Activated CD8-positive, alpha-beta T cell treated with anti-CD3 and anti-CD28 coated beads for 36 hours (primary cell): ENCODE measurements around the gene ZFAND2A. TPM values are rescaled to one million over a fixed set of nuclear protein-coding genes. Genes with fewer than 3 reads are reported as not detected.

Experiments used
- ATAC-seq: fragments of 200-7000 bp; cut with Tn5 transposase; one replicate; pipeline ENCODE4 v1.10.0; 2021; ENCODE audit warnings: mild to moderate bottlenecking, moderate library complexity
- CTCF ChIA-PET: fragments of 350-600 bp; sonication (Branson Sonifier 250); formaldehyde crosslinking; loops from one replicate; lab custom pipeline; 2021; ENCODE audit warnings: antibody characterized with exemption; lab: Charles Lee
- POLR2A ChIA-PET: fragments of 350-600 bp; sonication (Branson Sonifier 250); formaldehyde crosslinking; loops from one replicate; lab custom pipeline; 2021; ENCODE audit warnings: antibody characterized with exemption; lab: Charles Lee
- DNase-seq: peaks from one replicate; pipeline ENCODE4 v3.0.0-alpha.2; 2020
- H3K27ac Mint-ChIP-seq: one replicate; pipeline ENCODE4 v1.8.0; 2021; ENCODE audit warnings: mild to moderate bottlenecking, mixed read lengths
- H3K27me3 Mint-ChIP-seq: one replicate; pipeline ENCODE4 v1.8.0; 2021; ENCODE audit warnings: mixed read lengths
- H3K36me3 Mint-ChIP-seq: one replicate; pipeline ENCODE4 v1.8.0; 2021; ENCODE audit warnings: low read depth, mixed read lengths
- H3K4me1 Mint-ChIP-seq: one replicate; pipeline ENCODE4 v1.8.0; 2021; ENCODE audit warnings: low read depth, mixed read lengths
- H3K4me3 Mint-ChIP-seq: one replicate; pipeline ENCODE4 v1.8.0; 2021; ENCODE audit warnings: mild to moderate bottlenecking, moderate library complexity, mixed read lengths
- H3K9me3 Mint-ChIP-seq: one replicate; pipeline ENCODE4 v1.8.0; 2021; ENCODE audit warnings: mixed read lengths
- intact Hi-C: fragments of 100-400 bp; cut with micrococcal nuclease; formaldehyde crosslinking; loops from one replicate; pipeline ENCODE4 v1.10.0; 2022
- total RNA-seq, 2 experiments: library from RNA; stranded (reverse); gene quantifications; one replicate each; pipeline ENCODE4 v1.2.3, GENCODE V29; 2021
- TF ChIP-seq, protein P1 (sequence below): fragments of 200-600 bp; IDR thresholded peaks from one replicate; pipeline ENCODE4 v1.8.0; 2022; ENCODE audit warnings: antibody characterized with exemption, mild to moderate bottlenecking

The ZFAND2A gene
- total RNA-seq, 2 experiments from 2014 or later, result 22.1 to 23.5 TPM

DNA sequence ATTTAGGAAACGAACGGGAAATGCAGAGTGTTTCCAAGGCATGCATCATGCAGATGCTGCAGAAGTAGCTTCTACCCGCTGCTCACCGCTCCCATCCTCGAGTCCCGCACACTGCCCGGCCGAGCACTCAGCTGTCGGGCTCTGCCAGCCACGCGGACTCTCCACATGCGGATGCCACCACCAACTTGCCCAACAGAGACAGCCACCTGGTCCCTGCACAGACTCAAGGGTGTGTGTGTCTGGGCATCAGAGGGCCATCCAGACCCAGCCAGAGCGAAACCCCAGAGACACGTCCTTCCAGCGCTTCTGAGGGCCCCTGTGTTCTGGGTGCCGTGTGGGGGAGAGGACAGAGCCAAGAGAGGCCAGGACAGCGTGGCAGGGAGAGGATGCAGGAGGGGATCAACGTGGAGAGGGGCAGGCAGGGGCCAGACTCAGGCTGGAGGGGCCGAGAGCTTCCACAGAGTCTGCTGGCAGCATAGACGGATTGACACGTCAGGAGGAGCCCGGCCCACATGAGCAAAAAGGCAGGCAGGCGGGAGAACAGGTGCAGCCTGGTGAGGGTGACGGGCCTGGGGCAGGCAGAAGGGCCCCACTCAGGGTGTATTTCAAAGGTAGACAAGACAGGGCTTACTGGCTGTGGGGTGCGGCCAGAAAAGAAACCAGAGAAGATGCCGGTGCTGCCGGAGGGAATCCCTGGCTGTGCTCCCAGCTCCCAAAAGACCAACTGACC, 53.8 kb downstream of the ZFAND2A start:
- Mint-ChIP-seq H3K27ac (no peak overlapping the region), H3K27me3 (no peaks in the 10 kb centered on the region), H3K36me3 (no peaks in the 10 kb centered on the region), H3K4me3 (no peak overlapping the region), H3K9me3 (no peaks in the 10 kb centered on the region), H3K4me1 (peaks cover 20% of the 10 kb centered on the region)
- ATAC-seq (no peak), DNase-seq (no peak)
- intact Hi-C loops, result no loop called here
- ChIA-PET POLR2A (interaction anchor here (0.9 kb wide), 1 partner anchor 36 kb away, joined by 3 read pairs; no protein-coding TSS in a partner anchor), CTCF (no interaction called here)
- TF ChIP-seq, protein P1, sequence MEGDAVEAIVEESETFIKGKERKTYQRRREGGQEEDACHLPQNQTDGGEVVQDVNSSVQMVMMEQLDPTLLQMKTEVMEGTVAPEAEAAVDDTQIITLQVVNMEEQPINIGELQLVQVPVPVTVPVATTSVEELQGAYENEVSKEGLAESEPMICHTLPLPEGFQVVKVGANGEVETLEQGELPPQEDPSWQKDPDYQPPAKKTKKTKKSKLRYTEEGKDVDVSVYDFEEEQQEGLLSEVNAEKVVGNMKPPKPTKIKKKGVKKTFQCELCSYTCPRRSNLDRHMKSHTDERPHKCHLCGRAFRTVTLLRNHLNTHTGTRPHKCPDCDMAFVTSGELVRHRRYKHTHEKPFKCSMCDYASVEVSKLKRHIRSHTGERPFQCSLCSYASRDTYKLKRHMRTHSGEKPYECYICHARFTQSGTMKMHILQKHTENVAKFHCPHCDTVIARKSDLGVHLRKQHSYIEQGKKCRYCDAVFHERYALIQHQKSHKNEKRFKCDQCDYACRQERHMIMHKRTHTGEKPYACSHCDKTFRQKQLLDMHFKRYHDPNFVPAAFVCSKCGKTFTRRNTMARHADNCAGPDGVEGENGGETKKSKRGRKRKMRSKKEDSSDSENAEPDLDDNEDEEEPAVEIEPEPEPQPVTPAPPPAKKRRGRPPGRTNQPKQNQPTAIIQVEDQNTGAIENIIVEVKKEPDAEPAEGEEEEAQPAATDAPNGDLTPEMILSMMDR, result no peak

- Mint-ChIP-seq H3K4me1 (peaks cover 20% of the 10 kb centered on the region), H3K27me3 (no peaks in the 10 kb centered on the region), H3K27ac (no peak overlapping the region), H3K9me3 (no peaks in the 10 kb centered on the region), H3K36me3 (no peaks in the 10 kb centered on the region), H3K4me3 (no peak overlapping the region)
- DNase-seq (no peak), ATAC-seq (no peak)
- ChIA-PET CTCF (interaction anchor here (1.3 to 1.5 kb wide), 2 partner anchors 19 to 40 kb away, joined by 4 read pairs; no protein-coding TSS in a partner anchor), POLR2A (no interaction called here)
- intact Hi-C loops, result no loop called here
- TF ChIP-seq, protein P1, result no peak
Observed at GRCh38 chr7:1105189-1105588, 54.8 kb downstream of the ZFAND2A start.

GRCh38 chr7:1104516-1105179, 55.3 kb downstream of the ZFAND2A start:
- H3K27me3 Mint-ChIP-seq, result no peaks in the 10 kb centered on the region
- no peaks in the 10 kb centered on the region for H3K9me3 Mint-ChIP-seq
- H3K4me1 Mint-ChIP-seq, result peaks cover 20% of the 10 kb centered on the region
- intact Hi-C loops, result no loop called here
- ATAC-seq (no peak), DNase-seq (no peak)
- POLR2A ChIA-PET, result interaction anchor here (1.2 kb wide), 1 partner anchor 13 kb away, joined by 3 read pairs; no protein-coding TSS in a partner anchor
- no peaks in the 10 kb centered on the region for H3K36me3 Mint-ChIP-seq
- H3K27ac Mint-ChIP-seq, result no peak overlapping the region
- H3K4me3 Mint-ChIP-seq, result no peak overlapping the region
- TF ChIP-seq, protein P1, result no peak
- CTCF ChIA-PET, result interaction anchor here (1.1 to 1.5 kb wide), 3 partner anchors 19 to 71 kb away, joined by 3 to 4 read pairs (median 4); no protein-coding TSS in a partner anchor

DNA sequence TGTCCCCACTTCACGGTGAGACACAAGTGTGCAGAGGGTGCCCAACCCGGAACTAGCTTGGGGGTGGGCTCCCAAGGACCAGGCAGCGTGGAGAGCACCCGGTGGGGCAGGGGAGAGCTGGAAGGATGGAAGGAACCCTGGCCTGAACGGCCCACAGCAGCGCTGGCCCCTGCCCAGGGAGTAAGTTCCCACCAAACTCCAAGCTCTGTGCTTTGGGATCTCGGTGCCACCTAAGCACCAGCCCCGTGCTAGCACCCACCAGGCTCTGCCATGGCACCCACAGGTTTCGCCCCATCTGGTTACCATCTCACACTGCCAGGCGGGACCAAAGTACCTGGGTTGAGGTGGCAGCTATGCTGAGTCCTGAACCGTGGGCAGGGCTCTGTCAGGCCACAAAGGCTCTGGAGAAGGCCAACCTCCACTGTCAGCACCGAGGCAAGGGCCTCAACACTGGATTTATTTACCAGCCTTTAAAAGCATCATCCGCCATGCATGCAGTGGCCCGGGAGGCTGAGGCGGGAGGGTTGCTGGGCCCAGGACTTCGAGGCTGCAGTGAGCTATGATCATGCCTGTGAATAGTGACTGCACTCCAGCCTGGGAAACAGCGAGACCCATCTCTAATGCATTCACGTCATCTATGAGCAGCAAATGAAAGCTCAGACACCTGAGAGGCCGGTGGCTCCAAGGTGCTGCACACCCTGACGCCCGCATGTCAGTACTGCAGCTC, 56.0 kb downstream of the ZFAND2A start:
- ChIA-PET CTCF (interaction anchor here (1.1 to 3.9 kb wide), 5 partner anchors 18 to 111 kb away, joined by 3 to 12 read pairs (median 4); no protein-coding TSS in a partner anchor), POLR2A (interaction anchor here (1.2 to 1.3 kb wide), 3 partner anchors 12 to 182 kb away, joined by 3 to 5 read pairs (median 3); a partner anchor contains a TSS)
- no peaks in the 10 kb centered on the region for H3K27me3 Mint-ChIP-seq
- peak; percentile 22 for ATAC-seq
- peak overlapping the region; percentile 77 for H3K27ac Mint-ChIP-seq
- H3K9me3 Mint-ChIP-seq, result no peaks in the 10 kb centered on the region
- no peak for DNase-seq
- intact Hi-C loops, result no loop called here
- H3K36me3 Mint-ChIP-seq, result no peaks in the 10 kb centered on the region
- H3K4me3 Mint-ChIP-seq, result peak overlapping the region; percentile 43
- TF ChIP-seq, protein P1, result no peak
- peaks cover 20% of the 10 kb centered on the region for H3K4me1 Mint-ChIP-seq
